HG03432 (cell line): ENCODE measurements around the gene CBX4.
"Not testable (repeated sequence)": the region's sequence is repeated elsewhere in the genome, so short reads cannot be mapped to it uniquely, and the experiment has no call there.

Source experiments
- ATAC-seq: cut with Tn5 transposase; IDR thresholded peaks from one replicate; pipeline ENCODE4 v1.9.1; 2021; ENCODE audit warnings: mild to moderate bottlenecking, moderate library complexity; ENCODE audit not compliant: unreplicated experiment

Gene CBX4

DNA sequence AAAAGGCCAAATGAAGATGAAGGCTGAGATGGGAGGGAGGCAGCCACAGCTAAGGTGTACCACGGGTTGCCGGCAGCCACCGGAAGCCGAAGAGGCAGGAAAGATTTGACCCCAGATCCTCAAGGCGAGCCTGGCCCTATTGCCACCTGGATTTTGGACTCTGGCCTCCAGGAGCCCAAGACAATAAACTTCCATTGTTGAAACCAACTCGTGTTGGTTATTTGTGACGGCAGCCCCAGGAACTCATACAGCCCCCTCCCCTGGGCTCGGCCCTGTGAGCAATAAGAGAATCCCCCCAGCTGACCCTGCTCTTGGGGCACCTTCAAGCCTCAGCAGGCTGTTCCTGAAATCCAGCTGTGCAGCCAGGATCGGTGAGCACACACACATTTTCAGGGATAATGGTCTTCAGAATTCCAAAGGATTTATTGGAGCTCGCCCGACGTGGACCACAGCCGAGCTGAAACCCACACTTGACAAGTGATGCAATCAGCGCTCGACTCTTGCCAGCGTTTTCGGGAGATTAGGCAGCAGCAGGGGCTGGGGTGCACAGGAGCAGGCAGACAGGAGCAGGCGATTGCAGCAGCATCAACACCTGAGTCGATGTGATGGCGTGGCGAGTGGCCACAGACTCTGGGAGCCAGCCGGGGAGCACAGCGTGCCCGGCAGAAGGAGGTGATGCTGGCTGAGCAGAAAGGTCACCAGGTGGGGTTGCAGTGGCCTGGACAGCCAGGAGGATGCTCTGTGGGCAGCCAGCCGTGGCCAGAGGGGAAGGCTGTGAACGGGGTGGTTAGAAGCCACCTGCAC, 22.4 kb upstream of the CBX4 start:
- no peak for ATAC-seq

GRCh38 chr17:79859676-79860615, 20.7 kb upstream of the CBX4 start:
- ATAC-seq = no peak

DNA sequence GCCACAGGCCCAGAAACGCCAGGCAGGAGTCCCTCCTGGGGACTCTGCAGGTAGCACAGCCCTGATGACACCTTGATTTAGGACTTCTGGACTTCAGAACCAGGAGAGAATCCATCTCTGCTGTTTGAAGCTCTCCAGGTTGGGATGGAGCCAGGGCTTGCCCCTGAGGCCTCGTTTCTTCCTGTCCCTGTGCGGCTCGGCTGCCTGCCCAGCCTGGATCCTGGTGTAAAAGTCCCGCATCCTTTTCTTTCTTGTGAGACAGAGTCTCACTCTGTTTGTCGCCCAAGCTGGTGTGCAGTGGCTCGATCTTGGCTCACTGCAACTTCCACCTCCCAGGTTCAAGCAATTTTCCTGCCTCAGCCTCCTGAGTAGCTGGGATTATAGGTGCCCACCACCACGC, 17.9 kb upstream of the CBX4 start:
- no peak for ATAC-seq

DNA sequence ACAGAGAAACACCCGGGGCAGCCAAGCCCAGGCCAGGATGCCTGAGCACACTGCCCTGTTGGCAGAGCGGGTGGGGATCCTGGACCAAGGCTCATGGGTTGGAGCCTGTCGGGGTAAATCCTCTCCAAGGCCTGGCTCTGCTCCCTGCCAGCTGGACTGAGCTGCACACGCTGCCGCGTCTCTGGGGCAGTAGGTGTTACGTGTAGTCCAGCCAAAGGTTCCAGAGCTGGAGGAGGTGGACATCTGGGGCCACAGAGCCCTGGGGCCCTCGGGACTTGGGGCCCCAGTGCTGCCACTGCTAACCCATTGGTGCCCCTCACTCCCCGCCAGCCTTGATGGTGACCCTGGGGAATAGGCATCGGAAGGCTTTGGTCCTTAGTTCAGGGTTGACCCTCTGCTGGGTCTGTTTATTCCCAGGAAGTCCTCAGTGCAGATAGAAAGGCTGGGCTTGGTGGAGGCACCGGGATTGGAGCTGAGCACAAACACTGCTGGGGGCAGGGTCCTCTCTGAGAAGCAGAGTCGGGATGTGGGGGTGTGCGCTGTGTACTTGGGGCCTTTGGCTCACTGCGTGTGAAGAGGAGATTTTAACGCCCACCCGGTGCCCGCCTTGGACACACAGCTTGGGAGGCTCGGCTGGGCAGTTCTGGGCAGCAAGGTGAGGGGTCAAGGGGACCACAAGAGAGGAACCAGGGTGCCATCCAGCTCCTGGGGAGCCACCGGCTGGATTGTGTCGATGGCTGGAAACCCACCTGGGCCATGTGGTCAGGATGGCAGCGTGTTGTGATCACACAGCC, 16.3 kb upstream of the CBX4 start:
- no peak for ATAC-seq

DNA sequence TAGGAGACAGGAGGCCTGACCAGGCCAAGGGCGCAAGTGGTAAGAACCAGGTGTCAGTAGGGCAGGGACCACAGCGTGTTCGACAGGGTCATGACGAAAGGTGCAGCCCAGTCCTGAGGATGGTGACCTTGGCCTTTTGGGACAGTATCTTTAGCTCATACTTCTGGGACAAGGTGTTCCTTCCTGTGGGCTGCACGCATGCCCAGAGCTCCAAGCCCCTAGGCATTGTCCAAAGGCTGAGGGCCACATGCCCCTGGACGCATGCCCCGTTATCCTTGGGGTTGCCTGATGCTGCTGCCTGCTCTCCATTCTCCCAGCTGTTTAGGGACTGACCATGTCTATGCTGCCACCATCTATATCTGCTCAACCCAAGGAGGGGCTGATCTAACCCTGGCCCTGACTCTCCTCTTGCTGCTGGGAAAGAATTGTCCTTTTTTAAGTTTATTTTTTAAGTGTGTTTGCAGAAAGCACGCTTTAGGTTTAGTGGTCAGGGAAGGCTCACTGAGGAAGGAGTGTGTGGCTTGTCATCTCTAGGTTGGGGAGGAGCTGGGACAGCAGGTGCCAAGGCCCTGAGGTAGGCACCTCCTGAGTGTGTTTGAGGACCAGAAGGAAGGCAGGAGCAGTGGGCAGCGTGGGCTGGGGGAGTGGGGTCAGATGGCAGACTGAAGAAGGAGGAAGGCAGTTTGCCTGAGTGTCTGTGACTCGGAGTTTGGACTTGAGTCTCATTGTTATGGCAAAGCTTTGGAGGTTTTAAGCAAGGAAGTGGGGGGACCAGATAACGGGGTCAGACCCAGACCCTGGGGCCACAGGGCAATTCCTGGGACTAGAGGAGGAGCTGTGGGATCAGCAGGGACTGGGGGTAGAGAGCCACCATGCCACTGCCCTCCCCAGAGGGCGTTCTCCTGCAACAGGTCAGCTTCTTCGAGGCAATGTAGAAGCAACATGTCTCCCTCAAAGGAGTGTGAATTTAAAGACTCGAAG, 15.1 kb upstream of the CBX4 start:
- no peak for ATAC-seq

DNA sequence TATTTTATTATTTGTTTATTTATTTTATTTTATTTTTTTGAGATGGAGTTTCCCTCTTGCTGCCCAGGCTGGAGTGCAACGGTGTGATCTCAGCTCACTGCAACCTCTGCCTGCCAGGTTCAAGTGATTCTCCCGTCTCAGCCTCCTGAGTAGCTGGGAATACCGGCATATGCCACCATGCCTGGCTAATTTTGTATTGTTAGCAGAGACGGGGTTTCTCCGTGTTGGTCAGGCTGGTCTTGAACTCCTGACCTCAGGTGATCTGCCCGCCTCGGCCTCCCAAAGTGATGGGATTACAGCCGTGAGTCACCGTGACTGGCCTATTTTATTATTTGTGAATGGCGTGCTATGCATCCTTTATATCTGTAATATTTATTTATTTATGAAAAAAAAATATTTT, 13.9 kb upstream of the CBX4 start:
- not testable (repeated sequence) for ATAC-seq

- ATAC-seq = no peak
Measured at GRCh38 chr17:79852748-79853147, 13.5 kb upstream of the CBX4 start.

DNA sequence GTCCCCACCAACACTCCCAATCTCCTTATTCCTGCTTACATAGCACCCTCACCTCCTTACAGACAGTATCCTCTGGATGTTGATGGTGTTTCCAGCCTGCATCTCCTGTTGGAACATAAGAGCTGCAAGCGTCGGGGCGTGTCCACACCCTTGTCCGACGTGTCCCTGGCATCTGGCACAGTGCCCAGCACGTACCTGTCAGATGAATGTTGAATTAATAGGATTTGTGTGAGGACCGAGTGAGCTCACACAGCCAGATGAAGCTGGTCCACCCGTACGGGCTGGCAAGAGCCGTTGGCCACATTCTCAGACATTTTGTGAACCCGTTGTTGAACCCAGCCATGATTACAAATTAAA, 12.2 kb upstream of the CBX4 start:
- no peak for ATAC-seq

DNA sequence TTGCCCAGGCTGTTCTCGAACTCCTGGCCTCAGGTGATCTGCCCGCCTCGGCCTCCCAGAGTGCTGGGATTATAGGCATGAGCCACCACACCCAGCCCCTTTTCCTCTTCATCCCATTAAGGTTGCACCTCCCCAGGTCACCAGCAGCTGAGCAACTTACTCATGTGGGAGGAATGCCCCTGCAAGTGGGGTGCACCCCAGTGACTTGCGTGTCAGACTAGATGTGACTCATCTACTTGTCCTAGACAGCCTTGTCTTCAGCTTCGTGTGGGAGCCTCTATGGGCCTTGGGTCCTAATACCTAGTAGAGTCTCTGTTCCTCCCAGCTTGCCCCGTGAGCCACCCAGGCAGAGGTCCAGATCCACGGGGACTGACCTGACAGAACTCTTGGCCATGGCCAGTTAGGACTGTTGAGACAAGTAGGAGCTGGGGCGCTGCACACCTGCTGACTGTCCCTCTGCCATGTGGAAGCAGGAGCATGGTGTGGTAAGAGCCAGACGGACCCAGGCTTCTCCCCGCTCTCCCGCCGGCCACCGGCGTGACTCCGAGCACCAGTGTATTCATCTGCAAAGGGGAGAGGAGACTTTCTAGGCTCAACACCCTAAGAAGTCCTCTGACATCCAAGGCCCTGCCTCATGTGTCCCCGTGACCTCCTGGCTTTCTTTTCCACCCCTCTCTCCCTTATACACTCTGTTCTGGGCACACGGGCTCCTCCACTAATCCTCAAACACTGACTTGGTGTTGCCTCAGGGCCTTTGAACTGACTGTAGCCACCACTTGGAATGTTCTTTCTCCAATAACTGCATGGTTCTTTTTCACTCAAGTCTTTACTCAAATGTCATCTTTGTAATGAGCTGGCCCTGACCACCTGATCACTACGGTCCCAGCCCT, 11.6 kb upstream of the CBX4 start:
- ATAC-seq = no peak

- no peak for ATAC-seq
Measured at GRCh38 chr17:79849953-79850352, 10.7 kb upstream of the CBX4 start.

DNA sequence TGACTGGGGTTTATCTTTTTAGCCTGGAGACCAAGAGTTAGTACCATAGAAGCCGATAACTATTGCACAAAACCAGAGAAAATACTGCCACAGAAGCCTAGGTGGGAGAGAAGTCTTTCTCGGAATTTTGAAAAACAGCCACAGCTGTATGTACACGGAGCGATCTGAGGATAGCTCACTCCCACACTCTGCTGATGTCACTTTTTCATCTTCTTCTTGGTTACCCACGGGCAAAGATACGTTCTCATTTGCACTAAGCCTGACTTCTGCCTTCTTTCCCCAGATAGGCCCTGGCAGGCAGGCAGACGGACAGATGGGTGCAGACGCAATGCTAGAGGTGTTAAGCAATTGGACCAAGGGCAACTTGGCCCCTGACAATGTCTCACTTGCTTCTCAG, 9.1 kb upstream of the CBX4 start:
- ATAC-seq = no peak

DNA sequence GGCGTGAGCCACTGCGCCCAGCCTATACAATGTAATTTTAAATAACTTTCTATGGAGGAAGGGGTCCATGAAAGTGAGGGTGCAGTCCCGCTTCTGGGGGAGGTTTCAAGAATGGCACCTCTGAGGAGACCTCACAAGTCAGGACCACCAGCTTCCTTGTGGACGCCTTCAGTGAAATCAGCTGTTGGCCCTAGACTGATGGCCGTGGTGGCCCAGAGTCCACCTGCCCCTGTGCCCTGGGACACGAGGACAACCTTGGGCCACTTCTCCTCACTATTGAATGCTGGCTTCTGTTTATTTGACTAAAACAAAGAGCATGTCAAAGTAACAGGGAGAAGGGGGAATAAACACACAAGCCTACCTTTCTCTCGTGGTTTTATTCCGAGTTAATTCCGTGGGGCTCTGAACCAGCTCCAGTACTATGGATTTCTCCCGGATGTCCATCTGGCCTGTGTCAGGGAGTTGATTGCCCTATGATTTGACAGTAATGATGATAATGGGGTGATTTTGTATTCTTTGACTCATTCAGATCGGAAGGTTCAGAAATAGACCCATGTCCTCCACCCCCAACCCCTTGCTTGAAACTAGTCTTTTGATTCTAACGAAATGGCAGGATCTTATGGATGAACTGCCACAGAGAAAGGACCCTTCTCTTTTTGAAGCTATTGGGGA, 8.6 kb upstream of the CBX4 start:
- ATAC-seq = no peak

- no peak for ATAC-seq
Measured at GRCh38 chr17:79845601-79845949, 6.3 kb upstream of the CBX4 start.

GRCh38 chr17:79844869-79845600, 5.8 kb upstream of the CBX4 start:
- no peak for ATAC-seq

- no peak for ATAC-seq
Measured at GRCh38 chr17:79843816-79844800, 4.9 kb upstream of the CBX4 start.

DNA sequence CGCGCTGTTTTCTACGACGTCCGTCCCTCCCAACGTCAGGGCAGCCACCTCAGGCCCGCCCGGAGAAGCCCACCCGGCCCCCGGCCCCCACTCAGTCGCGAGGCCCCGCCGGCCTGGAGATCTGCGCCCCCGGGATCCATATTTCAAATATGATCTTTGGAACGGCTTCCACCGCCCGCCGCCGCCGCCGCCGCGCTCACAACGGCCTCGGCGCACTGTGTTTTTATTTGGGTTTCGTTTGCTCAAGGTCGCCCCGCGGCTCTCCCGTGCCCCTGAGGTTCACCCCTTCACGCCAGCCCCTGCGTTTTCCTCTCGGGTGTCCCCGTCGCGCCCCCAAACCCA, 4.2 kb upstream of the CBX4 start:
- no peak for ATAC-seq
